GM19463 (cell line): Measurements from ENCODE around the gene HBA2.
"Not testable (repeated sequence)": the region's sequence is repeated elsewhere in the genome, so short reads cannot be mapped to it uniquely, and the experiment has no call there.

ENCODE experiments used
- ATAC-seq: cut with Tn5 transposase; IDR thresholded peaks from one replicate; pipeline ENCODE4 v1.9.1; 2021; ENCODE audit warnings: mild to moderate bottlenecking, moderate library complexity; ENCODE audit not compliant: unreplicated experiment

The HBA2 gene

DNA sequence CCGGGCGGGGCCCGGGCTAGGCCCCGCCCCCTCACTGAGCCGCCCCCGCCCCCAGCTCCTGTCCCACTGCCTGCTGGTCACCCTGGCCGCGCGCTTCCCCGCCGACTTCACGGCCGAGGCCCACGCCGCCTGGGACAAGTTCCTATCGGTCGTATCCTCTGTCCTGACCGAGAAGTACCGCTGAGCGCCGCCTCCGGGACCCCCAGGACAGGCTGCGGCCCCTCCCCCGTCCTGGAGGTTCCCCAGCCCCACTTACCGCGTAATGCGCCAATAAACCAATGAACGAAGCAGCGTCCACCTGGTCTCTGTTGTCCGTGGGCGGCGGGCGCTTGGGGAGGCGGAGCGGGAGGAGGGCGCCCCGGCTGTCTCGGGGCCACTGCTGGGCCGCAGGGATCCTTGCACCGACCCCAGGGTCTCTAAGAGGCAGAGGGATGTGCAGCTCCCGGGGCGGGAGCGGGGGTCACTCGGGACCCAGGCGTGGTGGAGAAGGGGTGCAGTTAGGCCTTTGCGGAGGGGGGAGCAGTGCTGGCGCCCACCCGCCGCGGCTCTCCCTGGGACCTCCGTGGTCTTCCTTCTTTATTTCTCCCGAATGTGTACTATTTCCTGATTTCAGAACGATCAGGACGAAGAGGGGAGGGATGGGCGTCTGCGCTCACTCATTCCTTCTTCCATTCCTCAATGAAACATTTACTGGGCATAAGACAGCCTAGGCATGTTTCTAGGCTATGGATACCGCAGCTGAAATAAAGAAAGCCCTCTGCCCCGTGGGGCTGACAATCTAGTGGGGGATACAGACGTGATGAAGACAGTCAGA is 18.3 kb upstream of the HBA2 start:
- no peak for ATAC-seq

DNA sequence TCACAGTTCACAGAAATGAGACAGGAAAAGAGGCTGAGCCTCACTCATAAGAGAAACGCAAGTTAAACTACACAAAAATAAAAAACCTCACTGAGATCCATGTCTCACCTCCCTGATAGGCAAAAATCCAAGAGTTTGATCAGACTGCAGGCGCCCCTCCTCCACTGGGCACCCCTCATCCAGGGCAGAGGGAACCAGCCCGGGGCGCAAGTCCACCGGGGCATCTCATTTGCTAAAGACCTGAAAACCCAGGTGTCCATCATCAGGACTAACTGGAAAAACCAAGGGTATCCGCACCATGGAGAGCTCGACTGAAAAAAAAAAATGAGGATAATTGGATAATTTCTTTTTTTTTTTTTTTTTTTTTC is 17.7 kb upstream of the HBA2 start:
- ATAC-seq, result no peak

DNA sequence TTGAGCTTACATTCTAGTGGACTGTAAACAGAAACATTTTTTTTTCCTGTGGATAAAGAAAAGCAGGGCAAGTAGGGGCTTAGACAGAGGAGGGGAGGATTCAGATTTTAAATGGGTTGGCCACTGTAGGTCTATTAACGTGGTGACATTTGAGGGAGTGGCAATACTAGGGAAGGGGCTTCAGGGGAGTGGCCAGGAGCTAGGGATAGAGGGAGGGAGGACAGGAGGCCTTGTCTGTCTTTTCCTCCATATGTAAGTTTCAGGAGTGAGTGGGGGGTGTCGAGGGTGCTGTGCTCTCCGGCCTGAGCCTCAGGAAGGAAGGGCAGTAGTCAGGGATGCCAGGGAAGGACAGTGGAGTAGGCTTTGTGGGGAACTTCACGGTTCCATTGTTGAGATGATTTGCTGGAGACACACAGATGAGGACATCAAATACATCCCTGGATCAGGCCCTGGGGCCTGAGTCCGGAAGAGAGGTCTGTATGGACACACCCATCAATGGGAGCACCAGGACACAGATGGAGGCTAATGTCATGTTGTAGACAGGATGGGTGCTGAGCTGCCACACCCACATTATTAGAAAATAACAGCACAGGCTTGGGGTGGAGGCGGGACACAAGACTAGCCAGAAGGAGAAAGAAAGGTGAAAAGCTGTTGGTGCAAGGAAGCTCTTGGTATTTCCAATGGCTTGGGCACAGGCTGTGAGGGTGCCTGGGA is 13.4 kb upstream of the HBA2 start:
- no peak for ATAC-seq

DNA sequence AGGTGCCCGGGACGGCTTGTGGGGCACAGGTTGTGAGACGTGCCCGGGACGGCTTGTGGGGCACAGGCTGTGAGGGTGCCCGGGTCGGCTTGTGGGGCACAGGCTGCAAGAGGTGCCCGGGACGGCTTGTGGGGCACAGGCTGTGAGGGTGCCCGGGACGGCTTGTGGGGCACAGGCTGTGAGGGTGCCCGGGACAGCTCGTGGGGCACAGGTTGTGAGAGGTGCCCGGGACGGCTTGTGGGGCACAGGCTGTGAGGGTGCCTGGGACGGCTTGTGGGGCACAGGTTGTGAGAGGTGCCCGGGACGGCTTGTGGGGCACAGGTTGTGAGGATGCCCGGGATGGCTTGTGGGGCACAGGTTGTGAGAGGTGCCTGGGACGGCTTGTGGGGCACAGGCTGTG is 12.4 kb upstream of the HBA2 start:
- ATAC-seq, result not testable (repeated sequence)

DNA sequence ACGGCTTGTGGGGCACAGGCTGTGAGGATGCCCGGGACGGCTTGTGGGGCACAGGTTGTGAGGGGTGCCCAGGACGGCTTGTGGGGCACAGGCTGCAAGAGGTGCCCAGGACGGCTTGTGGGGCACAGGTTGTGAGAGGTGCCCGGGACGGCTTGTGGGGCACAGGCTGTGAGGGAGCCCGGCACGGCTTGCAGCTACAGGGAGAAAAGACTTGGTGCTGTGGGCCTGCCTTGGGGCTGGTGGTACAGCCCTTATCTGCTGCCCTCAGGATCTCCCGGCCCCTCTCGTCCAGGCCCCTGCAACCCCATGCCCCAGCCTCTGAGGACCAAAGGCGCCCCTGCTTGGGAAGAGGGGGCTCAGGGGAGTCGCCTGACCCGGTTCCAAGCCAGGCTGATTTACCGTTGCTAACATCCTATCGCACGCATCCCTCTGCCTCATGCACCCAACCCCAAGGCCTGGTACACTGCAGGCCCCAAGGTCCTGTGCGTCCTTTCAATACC is 11.9 kb upstream of the HBA2 start:
- ATAC-seq, result no peak

DNA sequence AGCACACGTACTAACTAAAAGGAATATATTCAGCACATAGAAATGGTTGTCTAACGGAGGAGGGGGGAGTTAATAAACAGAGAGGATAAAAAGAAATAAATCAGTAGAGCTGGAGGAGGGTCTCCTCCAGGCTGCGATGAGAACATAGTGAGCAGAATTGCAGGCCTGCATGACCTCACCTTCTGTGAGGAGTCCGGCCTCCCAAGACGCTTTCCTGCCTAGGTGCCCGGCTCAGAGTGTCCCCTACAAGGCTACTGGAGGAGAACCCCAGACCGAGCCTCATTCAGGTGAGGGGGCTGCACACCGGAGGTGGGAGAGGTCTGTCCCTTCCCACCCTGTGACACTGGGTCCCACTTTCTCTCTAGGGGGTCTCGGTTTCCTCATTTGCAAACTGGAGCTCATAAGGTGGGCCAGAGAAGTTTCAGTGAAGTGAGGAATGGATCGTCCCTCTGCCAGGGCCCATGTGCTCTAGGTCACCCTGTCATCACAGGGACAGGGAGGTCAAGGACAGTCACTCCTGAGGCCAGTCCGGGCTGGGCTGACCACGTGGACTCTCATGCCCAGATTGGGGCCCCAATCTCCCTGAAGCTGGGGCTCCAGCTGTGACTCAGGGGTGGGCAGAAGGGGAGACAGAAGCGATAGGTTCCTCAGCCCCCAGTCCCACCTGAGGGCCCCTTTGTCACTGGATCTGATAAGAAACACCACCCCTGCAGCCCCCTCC is 10.2 kb upstream of the HBA2 start:
- no peak for ATAC-seq

DNA sequence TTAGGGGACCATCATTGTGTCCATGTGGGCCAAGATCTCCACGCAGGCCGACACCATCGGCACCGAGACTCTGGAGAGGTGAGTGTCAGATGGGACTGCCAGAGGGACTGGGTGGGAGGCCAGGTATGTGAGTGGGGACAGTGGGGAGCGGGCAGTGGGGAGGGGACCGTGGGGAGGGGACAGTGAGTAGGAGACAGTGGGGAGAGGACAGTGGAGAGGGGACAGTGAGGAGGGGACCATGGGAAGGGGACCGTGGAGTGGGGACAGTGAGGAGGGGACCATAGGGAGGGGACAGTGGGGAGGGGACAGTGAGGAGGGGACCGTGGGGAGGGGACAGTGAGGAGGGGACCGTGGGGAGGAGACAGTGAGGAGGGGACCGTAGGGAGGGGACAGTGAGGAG is 9.5 kb upstream of the HBA2 start:
- ATAC-seq, result not testable (repeated sequence)

DNA sequence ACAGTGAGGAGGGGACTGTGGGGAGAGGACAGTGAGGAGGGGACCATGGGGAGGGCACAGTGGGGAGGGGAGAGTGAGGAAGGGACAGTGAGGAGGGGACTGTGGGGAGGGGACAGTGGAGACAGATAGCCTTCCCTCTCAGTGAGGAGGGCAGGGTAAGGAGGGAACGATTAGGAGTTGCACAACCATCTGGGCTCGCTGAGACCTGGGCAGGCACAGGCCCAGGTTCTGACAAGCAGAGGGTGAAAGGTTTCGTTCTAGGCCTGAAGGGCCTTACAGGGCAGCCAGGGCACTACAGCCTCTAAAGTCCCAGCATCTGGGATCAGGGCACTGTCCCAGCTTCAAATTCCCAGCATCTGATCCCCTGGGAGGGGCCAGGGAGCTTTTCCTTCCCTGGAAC is 9.0 kb upstream of the HBA2 start:
- ATAC-seq, result not testable (repeated sequence)

DNA sequence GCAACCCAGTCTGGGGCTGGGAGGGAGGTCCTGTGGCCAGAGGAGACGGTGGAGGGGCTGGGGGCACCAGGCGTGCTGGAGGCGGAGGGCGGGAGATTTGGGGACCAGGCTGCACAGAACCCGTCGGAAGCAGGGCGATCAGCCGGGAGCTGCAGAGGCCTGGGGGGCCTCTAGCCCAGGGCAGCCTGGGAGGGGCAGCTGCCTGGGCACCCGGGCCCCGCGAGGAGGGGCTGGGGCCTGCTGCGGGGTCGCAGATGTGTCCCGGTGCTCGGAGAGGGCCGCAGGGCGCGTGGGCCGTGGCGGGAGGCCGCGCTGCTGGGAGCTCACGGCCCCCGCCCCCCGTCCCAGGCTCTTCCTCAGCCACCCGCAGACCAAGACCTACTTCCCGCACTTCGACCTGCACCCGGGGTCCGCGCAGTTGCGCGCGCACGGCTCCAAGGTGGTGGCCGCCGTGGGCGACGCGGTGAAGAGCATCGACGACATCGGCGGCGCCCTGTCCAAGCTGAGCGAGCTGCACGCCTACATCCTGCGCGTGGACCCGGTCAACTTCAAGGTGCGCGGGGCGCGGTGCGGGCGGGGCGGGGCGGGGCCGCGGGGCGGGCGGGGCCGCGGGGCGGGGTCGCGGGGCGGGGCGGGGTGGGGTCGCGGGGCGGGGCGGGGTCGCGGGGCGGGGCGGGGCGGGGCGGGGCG is 8.4 kb upstream of the HBA2 start:
- ATAC-seq, result not testable (repeated sequence)

DNA sequence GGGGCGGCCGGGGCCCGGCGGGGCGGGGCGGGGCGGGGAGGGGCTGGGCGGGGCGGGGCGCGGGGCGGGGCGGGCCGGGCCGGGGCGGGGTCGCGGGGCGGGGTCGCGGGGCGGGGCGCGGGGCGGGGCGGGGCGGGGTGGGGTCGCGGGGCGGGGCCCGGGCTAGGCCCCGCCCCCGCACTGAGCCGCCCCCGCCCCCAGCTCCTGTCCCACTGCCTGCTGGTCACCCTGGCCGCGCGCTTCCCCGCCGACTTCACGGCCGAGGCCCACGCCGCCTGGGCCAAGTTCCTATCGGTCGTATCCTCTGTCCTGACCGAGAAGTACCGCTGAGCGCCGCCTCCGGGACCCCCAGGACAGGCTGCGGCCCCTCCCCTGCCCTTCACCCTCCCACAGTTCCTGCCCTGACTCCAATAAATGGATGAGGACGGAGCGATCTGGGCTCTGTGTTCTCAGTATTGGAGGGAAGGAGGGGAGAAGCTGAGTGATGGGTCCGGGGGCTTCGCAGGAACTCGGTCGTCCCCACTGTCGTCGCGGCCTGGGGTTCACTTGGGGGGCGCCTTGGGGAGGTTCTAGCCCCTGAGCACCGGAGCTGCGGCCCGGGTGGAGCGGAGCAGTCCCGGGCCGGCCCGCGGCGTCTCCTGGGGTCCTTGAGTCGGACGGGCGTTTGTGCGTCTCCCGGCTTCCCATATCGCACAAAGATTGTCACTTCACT is 7.7 kb upstream of the HBA2 start:
- no peak for ATAC-seq

DNA sequence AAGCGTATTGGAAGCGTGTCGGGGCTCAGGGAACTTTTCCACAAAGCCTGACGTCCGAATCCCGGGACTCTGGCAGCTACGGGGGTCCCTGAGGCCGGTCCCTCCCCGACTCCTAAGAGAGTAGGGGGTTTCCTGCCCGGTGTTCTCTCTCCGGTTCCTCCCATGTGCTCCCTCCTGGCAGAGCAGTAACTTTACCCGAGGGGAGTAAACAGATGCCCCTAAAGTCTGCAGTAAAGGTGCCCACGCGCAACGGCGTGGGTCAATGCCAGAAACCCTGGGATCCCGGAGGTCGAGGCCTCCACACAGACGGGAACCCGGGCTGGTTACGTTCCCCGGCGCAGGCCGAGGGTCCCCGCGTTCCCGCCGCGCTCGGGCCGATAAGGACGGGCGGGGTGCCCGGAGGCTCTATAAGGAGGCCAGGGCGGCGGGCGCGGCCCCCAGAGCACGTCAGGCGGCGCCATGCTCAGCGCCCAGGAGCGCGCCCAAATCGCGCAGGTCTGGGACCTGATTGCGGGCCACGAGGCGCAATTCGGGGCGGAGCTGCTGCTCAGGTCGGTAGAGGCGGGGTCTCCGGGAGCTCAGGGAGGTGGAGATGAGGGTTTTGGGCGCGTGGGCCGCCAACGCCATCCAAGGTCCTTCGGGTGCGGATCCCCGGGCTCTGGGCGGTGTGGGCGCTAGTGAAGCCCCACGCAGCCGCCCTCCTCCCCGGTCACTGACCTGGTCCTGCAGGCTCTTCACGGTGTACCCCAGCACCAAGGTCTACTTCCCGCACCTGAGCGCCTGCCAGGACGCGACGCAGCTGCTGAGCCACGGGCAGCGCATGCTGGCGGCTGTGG is 6.9 kb upstream of the HBA2 start, which contains the start of gene HBM:
Gene HBM (plus strand): TSS at position 440 of the 836 bp plus-strand sequence. CDS start 20 bp downstream, at position 460.
- no peak for ATAC-seq

DNA sequence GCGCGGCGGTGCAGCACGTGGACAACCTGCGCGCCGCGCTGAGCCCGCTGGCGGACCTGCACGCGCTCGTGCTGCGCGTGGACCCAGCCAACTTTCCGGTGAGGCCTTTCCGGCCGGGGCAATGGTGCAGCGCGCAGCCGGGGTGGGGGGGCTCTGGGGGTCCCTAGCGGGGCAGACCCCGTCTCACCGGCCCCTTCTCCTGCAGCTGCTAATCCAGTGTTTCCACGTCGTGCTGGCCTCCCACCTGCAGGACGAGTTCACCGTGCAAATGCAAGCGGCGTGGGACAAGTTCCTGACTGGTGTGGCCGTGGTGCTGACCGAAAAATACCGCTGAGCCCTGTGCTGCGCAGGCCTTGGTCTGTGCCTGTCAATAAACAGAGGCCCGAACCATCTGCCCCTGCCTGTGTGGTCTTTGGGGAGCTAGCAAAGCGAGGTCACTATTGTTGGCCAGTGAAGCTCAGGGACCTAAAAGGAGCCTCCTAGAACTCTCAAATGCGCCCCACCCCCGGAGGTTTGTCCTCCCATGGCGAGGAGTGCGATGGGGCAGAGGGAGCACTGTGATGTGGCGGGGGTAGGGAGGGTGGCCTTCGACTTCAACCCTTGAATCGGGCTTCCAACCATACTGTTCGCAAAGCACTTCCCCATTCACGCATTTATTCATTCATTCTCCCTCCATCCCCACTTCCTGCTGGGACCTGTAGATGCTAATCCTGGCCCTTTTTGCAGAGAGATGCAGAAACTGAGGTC is 6.1 kb upstream of the HBA2 start:
- ATAC-seq, result no peak

DNA sequence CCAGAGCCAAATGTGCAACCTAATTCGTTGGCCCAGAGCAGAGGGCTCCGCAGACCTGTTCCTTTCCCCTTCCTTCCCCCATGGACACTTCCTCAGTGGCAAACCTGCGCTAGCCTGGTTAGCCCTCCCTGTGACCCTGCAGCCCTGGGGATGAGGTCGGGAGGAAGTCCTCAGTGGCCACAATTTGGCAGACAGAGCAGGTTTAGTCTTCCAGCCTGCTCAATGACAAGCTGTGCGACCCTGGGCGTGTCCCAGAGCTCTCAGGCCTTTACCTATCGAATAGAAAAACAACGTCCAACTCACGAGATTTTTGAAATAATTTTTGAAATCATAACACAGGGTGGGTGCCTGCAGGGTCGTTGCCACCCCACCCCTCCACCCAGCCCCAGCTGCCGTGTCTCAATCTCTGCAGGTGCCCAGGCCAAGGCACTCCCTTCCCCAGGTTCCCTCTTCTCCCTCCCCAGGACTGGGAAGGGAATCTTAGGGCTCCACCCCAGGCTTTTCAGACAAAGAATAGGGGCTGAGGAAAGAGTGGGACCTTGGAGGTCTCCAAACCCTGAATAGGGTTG is 5.5 kb upstream of the HBA2 start:
- ATAC-seq, result no peak

DNA sequence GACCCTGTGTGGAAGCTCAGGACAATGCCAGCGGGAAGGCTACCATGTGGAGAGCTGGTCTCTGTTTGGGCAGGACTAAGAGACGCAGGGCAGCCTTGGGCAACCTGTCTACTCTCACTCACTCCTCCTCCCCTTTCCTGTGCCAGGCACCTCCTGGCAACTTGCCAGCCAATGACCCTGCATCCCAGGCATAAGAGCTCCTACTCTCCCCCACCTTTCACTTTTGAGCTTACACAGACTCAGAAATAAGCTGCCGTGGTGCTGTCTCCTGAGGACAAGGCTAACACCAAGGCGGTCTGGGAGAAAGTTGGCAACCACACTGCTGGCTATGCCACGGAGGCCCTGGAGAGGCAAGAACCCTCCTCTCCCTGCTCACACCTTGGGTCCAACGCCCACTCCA is 4.3 kb upstream of the HBA2 start:
- no peak for ATAC-seq

DNA sequence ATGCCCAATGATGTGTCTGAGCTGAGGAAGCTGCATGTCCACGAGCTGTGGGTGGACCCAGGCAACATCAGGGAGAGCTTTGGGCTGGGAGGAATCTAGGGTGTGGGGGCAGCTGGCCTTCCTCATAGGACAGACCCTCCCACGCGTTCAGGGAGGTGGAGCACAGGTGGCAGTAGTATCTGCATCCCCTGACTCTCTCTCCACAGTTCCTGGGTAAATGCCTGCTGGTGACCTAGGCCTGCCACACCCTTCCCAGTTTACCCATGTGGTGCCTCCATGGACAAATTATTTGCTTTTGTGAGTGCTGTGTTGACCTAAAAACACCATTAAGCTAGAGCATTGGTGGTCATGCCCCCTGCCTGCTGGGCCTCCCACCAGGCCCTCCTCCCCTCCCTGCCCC is 3.7 kb upstream of the HBA2 start:
- ATAC-seq, result no peak

DNA sequence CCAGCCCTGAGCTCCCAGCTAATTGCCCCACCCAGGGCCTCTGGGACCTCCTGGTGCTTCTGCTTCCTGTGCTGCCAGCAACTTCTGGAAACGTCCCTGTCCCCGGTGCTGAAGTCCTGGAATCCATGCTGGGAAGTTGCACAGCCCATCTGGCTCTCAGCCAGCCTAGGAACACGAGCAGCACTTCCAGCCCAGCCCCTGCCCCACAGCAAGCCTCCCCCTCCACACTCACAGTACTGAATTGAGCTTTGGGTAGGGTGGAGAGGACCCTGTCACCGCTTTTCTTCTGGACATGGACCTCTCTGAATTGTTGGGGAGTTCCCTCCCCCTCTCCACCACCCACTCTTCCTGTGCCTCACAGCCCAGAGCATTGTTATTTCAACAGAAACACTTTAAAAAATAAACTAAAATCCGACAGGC is 2.6 kb upstream of the HBA2 start:
- ATAC-seq, result not testable (repeated sequence)

DNA sequence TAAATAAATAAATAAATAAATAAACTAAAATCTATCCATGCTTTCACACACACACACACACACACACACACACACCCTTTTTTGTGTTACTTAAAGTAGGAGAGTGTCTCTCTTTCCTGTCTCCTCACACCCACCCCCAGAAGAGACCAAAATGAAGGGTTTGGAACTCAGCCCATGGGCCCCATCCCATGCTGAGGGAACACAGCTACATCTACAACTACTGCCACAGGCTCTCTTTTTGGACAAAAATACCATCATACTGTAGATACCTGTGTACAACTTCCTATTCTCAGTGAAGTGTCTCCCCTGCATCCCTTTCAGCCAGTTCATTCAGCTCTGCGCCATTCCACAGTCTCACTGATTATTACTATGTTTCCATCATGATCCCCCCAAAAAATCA is 1.9 kb upstream of the HBA2 start:
- no peak for ATAC-seq

DNA sequence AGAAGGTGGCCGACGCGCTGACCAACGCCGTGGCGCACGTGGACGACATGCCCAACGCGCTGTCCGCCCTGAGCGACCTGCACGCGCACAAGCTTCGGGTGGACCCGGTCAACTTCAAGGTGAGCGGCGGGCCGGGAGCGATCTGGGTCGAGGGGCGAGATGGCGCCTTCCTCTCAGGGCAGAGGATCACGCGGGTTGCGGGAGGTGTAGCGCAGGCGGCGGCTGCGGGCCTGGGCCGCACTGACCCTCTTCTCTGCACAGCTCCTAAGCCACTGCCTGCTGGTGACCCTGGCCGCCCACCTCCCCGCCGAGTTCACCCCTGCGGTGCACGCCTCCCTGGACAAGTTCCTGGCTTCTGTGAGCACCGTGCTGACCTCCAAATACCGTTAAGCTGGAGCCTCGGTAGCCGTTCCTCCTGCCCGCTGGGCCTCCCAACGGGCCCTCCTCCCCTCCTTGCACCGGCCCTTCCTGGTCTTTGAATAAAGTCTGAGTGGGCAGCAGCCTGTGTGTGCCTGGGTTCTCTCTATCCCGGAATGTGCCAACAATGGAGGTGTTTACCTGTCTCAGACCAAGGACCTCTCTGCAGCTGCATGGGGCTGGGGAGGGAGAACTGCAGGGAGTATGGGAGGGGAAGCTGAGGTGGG is 657 bp downstream of the HBA2 start:
- not testable (repeated sequence) for ATAC-seq
